AG20443 (cell line): ENCODE measurements around the gene CCDC107.
"Not testable (repeated sequence)": the region's sequence is repeated elsewhere in the genome, so short reads cannot be mapped to it uniquely, and the experiment has no call there.

Experiments
- DNase-seq: peaks from one replicate; pipeline ENCODE4 v3.0.0; 2012; ENCODE audit warnings: low spot score, mixed read lengths

The CCDC107 gene

GRCh38 chr9:35658137-35658967 lies at the start of gene CCDC107:
Gene CCDC107 (plus strand): TSS chr9:35658292. CDS start chr9:35658380, 88 bp downstream.
- DNase-seq, result peak; percentile 98

- no peak for DNase-seq
These were observed 48.9 kb upstream of the CCDC107 start for GRCh38 chr9:35609001-35609819.

GRCh38 chr9:35609820-35610163 lies 48.3 kb upstream of the CCDC107 start:
- no peak for DNase-seq

- peak; percentile 75 for DNase-seq
These were observed 46.8 kb upstream of the CCDC107 start for GRCh38 chr9:35611230-35611797.

- DNase-seq, result not testable (repeated sequence)
These were observed 46.0 kb upstream of the CCDC107 start for GRCh38 chr9:35612066-35612465.

GRCh38 chr9:35612843-35613242 lies 45.2 kb upstream of the CCDC107 start:
- no peak for DNase-seq

- DNase-seq, result no peak
These were observed 42.0 kb upstream of the CCDC107 start for GRCh38 chr9:35615981-35616680.

- peak; percentile 86 for DNase-seq
These were observed 41.2 kb upstream of the CCDC107 start for GRCh38 chr9:35616681-35617459.

GRCh38 chr9:35617548-35617947 lies 40.5 kb upstream of the CCDC107 start:
- no peak for DNase-seq

- no peak for DNase-seq
These were observed 39.8 kb upstream of the CCDC107 start, which contains the start of gene CD72 for GRCh38 chr9:35618325-35618727. Gene CD72 (minus strand): TSS chr9:35618413. CDS start chr9:35618303, 110 bp downstream.

- no peak for DNase-seq
These were observed 39.0 kb upstream of the CCDC107 start for GRCh38 chr9:35618854-35619799.

- DNase-seq, result no peak
These were observed 38.3 kb upstream of the CCDC107 start for GRCh38 chr9:35619800-35620158.

GRCh38 chr9:35627575-35627974 lies 30.5 kb upstream of the CCDC107 start:
- DNase-seq, result peak; percentile 2

GRCh38 chr9:35628389-35628991 lies 29.6 kb upstream of the CCDC107 start:
- no peak for DNase-seq

- no peak for DNase-seq
These were observed 28.5 kb upstream of the CCDC107 start for GRCh38 chr9:35629597-35629996.

GRCh38 chr9:35635730-35636129 lies 22.4 kb upstream of the CCDC107 start:
- no peak for DNase-seq

- DNase-seq, result no peak
These were observed 21.8 kb upstream of the CCDC107 start for GRCh38 chr9:35636135-35636876.

- DNase-seq, result not testable (repeated sequence)
These were observed 21.2 kb upstream of the CCDC107 start for GRCh38 chr9:35636877-35637246.

- not testable (repeated sequence) for DNase-seq
These were observed 20.6 kb upstream of the CCDC107 start for GRCh38 chr9:35637427-35637955.
